ENCODE results near the gene CYTIP.

The CYTIP gene

DNA sequence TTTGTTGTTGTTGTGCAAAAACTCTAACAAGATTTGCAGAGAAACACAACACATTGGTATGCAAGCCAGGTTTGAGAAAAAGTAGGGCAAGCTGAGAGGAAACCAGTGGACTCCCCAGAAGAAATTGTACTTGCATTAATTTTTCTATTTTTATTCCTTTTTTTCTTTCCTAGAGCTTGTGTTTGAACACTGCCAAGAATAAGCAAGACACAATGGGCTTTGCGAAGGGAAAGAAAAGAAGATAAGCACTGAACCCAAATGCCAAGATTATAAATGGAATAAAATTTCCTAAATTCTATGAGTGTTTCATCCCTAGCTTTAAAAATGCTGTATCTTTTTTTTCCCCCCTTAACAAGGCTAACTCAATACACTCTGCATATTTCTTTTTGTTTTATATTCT is 17.0 kb upstream of the CYTIP start:
- DNase-seq, result no peak

DNA sequence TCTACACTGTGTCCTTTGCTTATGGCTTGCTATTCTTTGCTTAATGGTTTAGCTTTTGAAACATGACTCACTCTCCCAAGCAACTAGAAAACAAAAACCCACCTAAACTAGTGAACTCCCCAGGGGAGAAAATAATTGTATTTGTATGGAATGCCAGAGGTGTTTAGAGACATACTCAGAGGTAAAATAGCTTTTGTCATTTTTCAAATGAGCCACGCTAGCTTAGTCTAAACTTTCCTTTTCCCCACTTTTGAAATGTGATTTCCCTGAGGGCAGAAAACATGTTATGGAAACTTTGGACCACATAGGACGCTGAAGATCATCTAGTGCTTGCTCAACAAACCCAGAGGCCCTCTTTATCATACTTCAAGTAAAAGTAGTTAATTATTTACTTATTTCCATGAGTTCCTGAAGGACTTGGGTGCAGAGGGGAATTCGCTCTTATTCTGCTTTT is 16.5 kb upstream of the CYTIP start:
- DNase-seq, result no peak

DNA sequence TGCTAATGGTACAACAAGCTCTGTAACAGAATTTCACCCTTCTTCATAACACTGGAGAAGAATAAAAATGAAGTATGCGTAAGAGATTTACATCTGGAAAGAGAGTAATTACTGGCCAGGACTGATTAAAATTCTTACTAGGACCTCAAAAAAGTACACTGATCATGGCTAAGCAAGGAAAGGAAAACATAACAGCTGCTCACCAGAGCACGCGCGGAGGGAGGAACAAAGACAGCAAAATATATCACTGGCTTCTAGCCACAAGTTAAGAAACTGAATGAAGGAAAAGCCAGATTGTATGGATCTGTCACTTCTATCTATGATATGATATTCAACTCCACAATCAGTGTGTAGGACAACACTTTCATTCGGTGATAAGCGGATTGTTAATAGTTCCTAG is 15.6 kb upstream of the CYTIP start:
- no peak for DNase-seq

DNA sequence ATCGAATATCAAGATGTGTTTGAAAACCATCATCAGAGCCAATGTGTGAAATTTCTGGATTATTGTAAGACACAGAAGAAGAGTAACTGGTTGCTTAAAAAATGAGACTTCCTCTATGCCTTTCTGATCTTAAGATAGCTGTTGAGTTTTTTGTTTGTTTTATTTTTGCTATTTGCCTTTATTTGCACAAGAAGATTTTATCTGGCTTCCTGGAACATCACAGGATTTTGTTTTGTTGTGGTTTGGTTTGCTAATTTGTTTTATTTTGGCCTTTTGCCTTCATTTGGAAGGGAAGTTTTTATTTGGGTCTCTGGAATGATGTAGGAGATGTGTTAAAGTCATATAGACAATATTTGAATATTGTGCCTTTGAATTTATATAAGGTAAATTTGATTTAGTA is 3.9 kb upstream of the CYTIP start:
- DNase-seq, result no peak

DNA sequence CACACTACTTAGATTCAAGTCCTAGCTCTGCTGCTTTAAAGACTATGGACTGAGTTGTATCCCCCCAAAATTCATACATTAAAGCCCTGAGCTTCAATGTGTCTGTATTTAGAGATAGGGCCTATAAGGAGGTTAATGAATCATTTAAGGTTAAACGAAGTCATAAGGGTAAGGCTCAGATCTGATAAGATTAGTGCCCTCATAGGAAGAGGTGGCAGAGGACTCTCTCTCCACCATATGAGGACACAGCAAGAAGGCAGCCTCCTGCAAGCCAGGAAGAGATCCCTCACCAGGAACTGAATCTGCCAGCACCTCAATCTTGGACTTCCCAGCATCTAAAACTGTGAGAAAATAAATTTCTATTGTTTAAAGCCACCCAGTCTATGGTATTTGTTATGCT is 3.1 kb upstream of the CYTIP start:
- DNase-seq, result no peak

DNA sequence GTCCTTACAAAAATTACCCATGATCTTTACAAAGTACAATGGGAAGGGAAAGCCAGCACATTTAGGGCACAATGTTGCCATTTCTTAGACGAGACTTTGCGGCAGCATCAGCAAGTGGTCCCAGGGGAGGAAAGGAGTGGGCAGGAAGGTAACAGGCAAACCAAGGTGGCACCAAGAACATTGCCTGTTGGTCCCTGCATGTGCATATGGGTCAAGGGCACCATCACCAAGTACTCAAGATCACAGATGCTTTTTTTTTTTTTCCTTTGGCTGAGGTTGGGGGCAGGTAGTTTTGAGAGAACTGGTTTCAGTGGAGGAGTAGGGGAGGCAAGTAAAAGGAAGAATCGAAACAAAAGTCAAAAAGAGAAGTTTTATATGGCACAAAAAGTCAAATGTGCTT is 752 bp upstream of the CYTIP start:
- no peak for DNase-seq

DNA sequence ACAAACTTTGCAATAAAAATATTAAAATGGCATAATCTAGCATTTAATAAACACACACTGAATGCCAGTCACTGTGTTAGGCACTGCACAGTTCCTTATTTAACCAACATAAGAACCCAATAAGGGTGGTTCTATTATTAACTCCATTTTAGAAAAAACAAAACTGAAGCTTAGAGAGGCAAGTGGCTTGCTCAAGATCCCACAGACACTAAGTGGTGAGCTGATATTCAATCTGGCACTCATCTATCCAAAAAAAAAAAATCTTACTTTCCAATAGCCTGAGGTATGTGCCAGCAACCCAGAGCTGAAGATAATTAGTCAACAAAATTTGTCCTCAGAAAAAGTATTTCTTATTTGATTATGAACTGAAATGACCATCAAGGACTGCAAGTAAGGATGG is 799 bp downstream of the CYTIP start:
- no peak for DNase-seq

DNA sequence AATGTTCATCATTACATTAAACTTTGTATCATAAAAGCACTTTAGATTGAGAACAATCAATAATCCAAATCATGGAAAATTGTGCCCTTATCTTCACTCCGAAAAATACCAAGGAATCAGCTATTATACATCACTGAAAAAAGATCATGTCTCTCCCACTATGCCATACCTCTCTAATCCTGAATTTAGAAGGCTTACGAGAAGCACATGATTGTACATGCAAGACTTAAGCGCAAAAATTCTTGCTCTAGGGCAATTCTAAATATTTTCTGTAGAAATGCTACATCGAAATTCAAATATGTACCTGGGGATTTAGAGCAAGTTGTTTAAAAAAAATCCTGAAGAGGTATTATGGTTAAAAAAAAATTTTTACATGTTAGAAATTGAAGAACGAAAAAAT is 1.3 kb downstream of the CYTIP start:
- no peak for DNase-seq

DNA sequence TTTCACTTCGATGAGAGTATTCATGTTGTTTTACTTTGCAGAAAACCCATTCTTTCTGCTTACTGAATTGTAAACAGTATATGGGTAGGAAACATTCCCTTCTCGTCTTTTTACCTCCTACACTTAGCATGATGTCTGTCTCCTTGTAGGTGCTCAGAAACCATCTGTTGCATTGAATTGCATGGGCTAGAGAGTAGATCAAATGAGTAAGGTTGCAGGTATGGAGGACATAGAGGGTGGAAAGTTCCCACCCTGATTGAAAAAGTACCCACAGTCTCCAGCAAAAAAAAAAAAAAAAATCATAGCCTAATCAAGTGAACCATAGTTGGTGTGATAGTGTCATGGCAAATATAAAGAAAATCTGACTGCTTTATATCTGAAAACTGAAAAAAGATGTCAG is 1.7 kb downstream of the CYTIP start:
- DNase-seq, result no peak

DNA sequence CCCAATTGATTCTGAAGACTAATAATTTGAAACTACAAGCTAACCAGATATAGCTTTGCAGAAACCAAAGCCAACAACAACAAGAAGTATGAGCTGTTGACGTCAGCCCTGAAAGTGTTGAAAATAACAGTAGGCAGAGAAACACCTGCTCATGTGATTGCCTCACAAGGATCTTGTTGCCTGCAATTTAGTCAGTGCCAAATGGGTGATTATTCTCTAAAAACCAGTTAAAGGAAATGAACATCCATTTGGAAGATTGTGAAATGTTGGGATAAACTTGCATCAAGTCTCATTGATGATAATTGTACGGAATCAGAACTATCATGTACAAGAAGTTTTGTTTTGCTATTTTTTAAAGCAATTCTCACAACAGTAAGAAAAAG is 2.8 kb downstream of the CYTIP start:
- DNase-seq, result peak; percentile 36 to 49

DNA sequence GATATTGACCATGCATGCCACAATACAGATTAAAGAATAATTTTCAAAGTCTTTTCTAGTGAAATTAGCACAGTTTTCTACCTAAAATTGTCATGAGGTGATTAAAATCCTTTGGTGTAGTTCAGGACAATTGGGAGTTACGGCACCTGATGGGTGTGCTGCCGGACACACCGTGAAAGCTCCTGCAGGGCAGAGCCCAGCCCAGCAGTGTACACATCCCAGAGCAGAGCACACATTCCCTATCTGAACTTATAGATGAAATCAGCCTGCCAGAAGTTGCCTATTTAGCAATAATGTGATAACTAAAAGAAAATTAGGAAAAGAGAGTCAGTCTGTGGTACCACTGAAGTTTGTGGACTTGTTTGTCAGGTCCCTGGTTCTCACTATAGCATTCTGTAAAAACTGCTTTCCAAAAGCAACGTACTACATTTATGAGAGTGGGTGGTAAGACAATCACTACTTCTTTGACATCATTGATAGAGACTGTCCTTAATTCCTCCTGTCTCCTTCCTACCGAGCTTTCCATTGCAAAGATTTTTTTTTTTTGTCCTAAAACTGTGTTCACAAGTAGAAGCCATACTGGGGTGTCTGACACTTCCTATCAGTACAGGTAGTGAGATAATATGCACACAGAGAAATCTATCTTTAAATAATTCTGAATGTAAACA is 3.4 kb downstream of the CYTIP start:
- DNase-seq, result no peak

DNA sequence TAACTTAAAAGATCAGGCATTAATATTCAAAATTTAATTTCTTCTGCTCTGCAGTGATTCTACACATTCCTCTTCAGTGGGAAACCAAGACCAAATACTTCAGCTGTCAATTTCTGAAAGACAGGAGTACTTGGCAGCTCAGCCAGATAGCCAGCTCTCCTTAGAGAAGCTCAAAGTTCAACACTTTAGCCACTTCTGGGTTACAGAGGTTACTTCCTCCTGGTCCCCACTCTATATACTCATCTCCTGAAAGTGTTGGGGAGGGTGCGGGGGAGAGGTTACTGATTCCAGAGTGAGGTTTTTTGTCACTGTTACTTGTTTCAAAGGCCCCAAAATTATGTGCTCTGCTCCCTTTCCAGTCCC is 4.1 kb downstream of the CYTIP start:
- peak; percentile 50 to 56 for DNase-seq

DNA sequence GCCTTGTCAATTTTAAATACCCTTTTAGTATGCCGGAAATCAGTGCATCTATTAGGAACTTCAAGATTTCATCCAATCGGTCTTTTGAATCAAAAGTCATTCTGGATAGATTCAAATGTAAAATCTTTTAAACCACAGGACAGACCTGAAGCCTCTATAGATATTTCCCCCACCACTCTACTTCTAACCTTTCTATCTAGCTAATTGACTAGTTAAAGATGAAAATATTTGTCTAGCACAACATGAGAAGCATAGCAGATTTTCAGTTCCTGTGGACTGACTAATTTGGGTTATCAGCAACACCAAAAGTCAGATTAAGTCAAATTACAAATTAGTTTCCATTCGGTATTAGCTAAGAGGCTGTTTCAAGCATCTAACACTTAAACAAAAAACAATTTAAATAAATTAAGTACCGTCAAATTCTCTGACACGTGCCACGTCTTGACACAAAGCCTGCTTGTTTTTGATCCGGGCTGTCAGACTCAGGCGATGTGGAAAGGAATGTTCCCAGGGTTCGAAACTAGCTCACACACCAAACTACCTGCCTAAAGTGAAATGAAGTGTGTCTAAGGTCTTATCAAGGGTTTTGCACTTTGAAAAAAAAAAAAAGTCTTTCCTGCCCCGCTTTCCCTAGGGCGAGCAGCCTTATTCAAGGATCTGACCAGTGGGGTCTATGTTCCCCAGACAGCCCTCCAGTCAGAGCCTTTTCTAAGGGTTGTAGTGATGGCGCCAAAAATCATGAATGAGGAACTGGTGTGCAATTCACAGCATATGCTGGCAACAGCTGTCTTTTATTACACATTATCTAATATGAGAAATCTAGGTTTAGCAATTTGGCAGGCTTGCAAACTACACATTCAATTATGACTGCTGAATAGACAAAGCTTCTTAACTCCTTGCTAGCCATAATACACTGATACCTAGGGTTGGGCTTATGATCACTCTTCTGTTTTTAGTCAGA is 4.7 kb downstream of the CYTIP start:
- DNase-seq, result no peak

DNA sequence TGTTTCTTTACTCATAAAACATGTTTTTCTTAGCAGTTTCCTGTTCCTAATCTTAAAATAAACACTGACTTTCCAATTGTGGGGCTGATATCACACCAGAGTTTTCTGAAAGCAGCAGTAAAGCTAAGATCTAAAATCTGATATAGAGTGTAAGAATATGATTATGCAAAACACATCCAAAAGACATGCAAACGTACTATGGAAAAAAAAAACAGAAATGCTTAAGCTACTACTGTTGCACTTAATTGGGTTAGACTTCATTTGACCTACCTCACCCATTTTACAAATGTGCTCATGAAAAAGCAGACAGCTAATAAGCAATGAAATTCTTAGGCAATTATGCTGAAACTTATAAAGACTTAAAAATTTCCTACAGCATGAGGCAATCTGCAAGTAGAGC is 10.5 kb downstream of the CYTIP start:
- DNase-seq, result no peak

DNA sequence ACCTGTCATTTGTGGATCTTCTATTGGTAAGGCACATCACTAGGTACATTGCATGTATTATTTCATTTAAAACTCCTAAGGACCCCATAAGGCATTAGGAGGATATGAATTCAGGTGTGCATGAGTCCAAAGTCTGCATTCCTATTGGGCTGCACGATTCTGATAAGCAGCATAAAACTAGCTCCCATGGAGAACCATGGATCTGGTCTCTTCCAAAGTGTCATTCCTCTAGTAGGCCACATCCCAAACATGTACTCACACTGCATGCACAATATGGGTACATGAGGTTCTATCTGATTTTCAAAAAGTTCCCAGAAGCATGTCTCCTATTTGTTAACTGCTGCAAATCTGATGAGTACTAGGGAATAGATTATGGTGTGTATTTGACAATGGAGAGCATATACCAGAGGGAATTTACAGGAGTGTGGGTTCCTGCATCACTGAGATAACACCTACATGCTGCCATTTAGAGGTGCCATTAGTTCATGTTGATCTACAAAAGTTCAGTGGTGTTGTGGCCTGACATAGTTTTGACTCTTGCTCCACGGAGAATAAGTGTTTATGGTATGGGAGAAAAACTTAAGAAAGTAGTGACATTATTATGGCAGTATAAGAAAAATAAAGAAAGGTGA is 11.3 kb downstream of the CYTIP start:
- no peak for DNase-seq

DNA sequence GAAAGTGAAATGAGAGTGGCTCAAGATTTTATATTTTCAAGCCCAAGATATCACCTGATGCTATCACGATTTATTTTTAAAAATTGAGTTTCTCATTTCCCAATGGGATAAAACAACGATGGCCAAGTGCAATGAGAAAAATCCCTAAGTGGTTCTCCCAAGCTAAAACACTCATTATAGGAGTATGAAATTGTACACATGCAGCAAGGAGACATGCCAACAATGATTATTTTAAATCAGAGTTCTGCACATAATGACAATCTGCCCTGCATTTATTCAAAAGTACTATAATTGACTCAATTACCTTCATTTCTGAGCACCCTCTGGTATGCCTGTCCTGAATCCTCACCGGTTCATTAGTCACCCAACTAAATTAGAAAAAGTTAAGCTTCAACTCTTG is 12.7 kb downstream of the CYTIP start:
- no peak for DNase-seq

DNA sequence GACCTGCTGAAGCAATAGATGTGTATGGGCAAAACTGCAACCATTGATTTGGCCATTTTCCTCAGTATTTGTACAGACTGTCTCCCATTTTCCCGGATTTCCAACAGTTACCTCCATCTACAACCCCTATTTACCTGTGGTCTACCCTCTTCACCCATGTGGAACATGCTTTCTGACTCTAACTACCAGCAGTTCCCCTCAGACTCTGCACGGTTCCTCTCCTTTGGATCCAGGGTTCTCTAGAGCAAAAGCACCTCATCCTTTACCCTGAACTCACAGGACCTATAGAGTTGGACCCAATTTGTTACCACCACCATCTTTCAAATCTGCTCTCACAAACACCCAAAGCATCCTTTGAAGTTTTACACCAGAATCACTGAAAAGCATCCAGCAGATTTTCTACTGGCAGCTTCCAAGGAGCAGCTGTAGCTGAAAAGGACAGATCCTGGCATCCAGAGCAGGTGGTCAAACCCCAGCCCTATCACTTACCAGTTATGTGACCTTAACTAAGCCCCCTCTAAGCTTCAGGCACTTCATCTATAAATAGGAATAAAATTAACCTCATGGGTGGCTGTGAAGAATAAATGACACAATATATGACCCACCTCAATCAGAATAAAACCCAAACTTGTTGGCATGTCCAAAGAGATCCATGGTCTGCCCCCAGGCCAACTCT is 15.3 kb downstream of the CYTIP start:
- no peak for DNase-seq

DNA sequence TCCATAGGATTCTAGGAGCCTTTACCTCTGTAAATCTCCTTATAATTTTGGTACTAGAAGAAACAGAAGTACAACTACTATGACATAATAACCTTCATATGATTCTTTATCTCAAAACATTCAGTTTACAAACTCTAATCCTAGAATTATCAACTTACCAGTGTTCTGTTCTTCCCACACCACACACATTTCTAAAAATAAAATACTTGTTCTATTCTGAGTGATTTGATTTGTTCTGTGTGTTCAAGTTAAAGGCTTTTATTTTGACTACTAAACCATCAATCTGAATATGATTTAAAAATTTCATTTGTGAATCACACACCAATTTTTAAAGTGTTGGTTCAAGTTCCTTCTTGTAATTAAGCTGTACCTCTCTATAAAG is 16.0 kb downstream of the CYTIP start:
- no peak for DNase-seq

DNA sequence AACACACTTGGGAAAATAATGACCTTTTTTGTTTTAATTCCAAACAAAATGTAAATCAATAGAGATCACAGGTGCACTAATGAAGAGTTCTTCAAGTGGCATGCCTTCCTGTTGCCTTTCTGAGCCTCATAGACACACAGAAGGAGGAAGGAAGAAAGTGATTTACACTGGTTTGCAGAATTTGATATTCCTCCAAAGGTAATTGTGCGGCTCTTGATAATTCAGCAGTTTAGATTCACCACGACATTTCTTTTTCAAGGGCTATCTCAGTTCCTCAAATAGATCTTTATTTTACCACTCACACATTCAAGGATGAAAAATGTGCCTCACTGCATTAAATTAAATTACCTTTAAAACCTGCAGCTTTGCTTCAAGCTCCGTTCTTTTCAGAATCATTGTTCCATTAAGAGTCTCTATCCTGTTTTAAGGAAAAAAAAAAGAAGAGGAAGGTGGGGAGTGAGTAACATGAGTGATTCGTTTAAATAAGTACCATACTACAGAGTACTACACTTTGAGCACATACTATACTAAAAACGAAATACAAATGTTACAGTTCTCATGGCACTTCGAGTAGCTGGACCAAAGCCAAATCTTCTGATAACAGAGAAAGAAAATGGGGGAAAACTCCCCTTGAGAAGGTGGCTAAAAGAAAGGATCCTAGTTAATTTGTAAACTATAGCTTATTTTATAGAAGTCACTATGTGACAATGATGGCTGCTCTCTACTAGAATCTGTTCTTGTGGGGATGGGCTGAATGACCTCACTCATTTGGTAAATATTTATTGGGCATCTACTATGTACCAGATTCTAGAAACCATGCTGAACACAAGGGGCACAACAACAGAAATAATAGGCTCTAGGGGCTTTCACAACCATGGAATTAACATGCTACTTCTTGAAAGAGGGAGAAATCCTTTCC is 16.6 kb downstream of the CYTIP start:
- DNase-seq, result no peak

DNA sequence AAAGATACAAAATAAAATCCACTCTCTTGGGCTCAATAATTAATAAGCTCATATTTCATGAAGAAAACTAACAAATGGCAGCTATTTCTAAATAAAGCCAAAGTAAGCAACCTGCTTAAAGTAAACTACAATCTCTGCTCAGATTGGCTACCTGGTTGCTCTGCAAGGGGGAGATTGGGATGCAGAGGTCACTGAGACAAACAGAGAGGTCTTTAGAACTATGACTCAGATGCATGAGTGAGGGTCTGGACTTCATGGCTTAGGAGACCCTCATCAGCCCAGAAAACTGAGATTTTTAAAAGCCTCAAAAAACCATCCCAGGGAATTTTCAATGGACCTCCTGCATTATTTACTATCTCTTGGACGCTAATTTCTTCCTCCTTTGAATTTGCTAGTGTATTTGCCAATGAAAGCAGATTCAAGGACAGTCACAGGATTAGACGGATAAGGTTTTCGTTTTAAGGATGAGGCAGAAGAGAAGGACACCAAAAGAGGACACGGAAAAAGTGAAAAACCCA is 17.4 kb downstream of the CYTIP start:
- no peak for DNase-seq

DNA sequence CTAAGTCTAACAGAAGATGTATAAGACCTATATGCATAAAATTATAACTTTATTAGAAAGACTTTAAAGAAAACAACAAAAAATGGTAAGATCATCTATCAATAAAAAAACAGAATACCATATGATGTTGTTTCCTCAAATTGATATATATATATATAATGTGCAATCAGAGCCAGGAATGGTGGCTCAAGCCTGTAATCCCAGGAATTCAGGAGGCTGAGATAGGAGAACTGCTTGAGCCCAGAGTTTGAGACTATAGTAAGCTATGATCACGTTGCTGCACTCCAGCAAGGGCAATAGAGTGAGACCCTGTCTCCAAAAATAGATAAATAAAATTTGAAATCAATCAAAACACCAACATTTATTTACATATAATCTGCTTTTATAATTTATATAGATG is 19.5 kb downstream of the CYTIP start:
- DNase-seq, result no peak

DNA sequence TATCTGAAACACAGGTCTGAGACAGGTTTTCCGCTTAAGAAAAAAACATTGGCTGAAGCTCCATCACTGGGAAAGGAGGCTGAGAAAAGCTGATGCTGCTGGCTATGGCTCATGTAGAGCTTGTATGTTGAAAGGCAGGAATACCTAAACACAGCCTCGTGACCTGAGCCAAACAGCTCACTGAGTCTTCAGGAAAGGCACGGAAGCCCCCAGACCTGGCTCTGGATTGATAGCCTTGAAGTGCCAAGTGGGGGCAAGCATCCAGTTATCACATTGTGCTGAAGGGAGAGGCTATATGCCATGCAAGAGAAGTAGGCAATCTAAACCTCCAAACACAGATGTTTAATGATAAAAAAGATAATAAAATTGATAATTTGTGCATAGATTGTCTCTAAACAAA is 21.9 kb downstream of the CYTIP start:
- DNase-seq, result no peak
